ENCODE data around the gene NSUN6.

NSUN6 gene

GRCh38 chr10:18497806-18498369, 153.5 kb downstream of the NSUN6 start:
- no peak for DNase-seq

All from NCI-H1694 treated with DMSO at 0.1 percent for 48 hours (cell line).